Cardiac muscle cell (in vitro differentiated cells and primary cell): Measurements from ENCODE around the gene SMAD1. TPM values are rescaled to one million over a fixed set of nuclear protein-coding genes. Genes with fewer than 3 reads are reported as not detected.

Experiments used
- DNase-seq, 2 donors: peaks; one replicate each; pipeline versions ENCODE4 v3.0.0 to v3.0.0-alpha.2; 2010 to 2017; ENCODE audit warnings: low read depth in 1 of 2, low spot score in 1 of 2
- H3K27ac ChIP-seq: fragments of 200-600 bp; sonication (generic); 2 replicates; pipeline ENCODE4 v1.5.1; 2016
- H3K27me3 ChIP-seq: fragments of 200-600 bp; sonication (generic); 2 replicates; pipeline ENCODE4 v1.6.0; 2016; ENCODE audit warnings: control low read depth
- H3K36me3 ChIP-seq: fragments of 200-600 bp; sonication (generic); 2 replicates; pipeline ENCODE4 v1.5.1; 2016; ENCODE audit warnings: control low read depth
- H3K4me1 ChIP-seq: fragments of 200-600 bp; sonication (generic); 2 replicates; pipeline ENCODE4 v1.8.1; 2017; ENCODE audit warnings: low read depth, mild to moderate bottlenecking, mixed run types
- H3K4me3 ChIP-seq: fragments of 200-600 bp; sonication (generic); 2 replicates; pipeline ENCODE4 v1.5.1; 2016; ENCODE audit warnings: mild to moderate bottlenecking
- H3K9me3 ChIP-seq: fragments of 200-600 bp; sonication (generic); 2 replicates; pipeline ENCODE4 v1.5.1; 2017; ENCODE audit warnings: low read depth, mild to moderate bottlenecking, control low read depth
- polyA plus RNA-seq: library from polyadenylated mRNA; unstranded; fragments of >200 nt; fragmentation: Nextera tagmentation; extraction: Ambion mirVana; gene quantifications from 2 replicates; pipeline ENCODE4 v1.2.1, GENCODE V29; 2016
- total RNA-seq: library from RNA; depleted of rRNA; stranded (reverse); fragments of >200 nt; gene quantifications from 2 replicates; pipeline ENCODE4 v1.2.3, GENCODE V29; 2016
- TF ChIP-seq, protein P1 (sequence below): IDR thresholded peaks from 2 replicates; pipeline ENCODE4 v1.5.1; 2012; ENCODE audit warnings: low read depth, mild to moderate bottlenecking, low read length

SMAD1 gene
- total and polyA plus RNA-seq, 2 experiments from 2014 or later = 28.0 to 29.3 TPM

DNA sequence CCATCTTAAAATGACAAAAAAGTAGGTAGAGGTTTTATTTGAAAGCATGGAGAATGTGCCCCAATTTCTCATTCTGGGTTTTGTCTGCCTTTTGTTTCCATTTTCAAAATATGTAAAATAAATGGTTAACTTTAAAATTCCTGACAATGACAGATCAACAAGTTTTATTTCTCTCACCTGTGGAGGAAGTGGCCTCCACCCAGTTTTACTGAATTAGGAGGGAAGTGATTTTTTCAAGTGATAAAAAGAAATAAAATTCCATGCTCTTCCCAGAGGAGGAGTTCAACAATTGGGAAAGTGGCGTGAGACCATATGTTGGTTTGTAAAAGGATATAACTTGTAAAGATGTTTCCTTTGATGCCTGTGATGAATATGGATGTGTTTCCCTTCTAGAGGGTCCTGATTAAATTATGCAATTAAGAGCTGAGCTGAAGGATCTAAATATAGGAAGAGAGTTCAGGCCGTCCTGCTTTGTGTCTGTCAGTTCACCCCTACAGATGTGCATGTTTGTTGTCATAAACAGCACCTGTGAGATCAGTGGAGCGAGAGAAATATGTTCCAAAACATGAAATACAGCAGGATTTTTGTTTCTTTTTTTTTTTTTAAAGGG is 19.5 kb downstream of the SMAD1 start:
- no peaks in the 10 kb centered on the region for H3K36me3 ChIP-seq
- TF ChIP-seq, protein P1, sequence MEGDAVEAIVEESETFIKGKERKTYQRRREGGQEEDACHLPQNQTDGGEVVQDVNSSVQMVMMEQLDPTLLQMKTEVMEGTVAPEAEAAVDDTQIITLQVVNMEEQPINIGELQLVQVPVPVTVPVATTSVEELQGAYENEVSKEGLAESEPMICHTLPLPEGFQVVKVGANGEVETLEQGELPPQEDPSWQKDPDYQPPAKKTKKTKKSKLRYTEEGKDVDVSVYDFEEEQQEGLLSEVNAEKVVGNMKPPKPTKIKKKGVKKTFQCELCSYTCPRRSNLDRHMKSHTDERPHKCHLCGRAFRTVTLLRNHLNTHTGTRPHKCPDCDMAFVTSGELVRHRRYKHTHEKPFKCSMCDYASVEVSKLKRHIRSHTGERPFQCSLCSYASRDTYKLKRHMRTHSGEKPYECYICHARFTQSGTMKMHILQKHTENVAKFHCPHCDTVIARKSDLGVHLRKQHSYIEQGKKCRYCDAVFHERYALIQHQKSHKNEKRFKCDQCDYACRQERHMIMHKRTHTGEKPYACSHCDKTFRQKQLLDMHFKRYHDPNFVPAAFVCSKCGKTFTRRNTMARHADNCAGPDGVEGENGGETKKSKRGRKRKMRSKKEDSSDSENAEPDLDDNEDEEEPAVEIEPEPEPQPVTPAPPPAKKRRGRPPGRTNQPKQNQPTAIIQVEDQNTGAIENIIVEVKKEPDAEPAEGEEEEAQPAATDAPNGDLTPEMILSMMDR = no peak
- H3K4me3 ChIP-seq = no peak overlapping the region
- peaks cover 29% of the 10 kb centered on the region for H3K4me1 ChIP-seq
- peak overlapping the region; percentile 13 for H3K27ac ChIP-seq
- H3K9me3 ChIP-seq = no peaks in the 10 kb centered on the region
- no peaks in the 10 kb centered on the region for H3K27me3 ChIP-seq
- no peak for DNase-seq

DNA sequence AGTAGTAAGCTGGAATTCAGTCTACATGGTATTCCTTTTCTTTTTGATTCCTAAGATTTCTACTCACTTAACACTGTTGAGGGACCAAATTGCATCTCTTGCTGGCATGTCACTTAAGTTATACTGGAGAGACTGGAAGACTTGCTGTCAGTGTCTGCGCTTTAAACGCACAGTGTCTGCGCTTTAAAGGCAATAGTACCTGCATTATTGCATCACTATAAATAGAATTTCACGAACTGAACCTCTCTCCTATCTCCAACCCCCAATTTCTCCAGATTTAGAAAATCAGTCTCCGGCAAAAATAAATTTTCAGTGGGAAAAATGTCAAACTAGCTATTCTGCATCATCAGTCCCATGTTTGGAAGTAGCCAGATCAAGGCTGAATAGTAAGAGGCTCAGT is 21.2 kb downstream of the SMAD1 start:
- no peaks in the 10 kb centered on the region for H3K36me3 ChIP-seq
- no peaks in the 10 kb centered on the region for H3K9me3 ChIP-seq
- H3K27me3 ChIP-seq = no peaks in the 10 kb centered on the region
- DNase-seq = no peak
- TF ChIP-seq, protein P1 = no peak
- peaks cover 35% of the 10 kb centered on the region for H3K4me1 ChIP-seq
- H3K4me3 ChIP-seq = no peak overlapping the region
- H3K27ac ChIP-seq = no peak overlapping the region

DNA sequence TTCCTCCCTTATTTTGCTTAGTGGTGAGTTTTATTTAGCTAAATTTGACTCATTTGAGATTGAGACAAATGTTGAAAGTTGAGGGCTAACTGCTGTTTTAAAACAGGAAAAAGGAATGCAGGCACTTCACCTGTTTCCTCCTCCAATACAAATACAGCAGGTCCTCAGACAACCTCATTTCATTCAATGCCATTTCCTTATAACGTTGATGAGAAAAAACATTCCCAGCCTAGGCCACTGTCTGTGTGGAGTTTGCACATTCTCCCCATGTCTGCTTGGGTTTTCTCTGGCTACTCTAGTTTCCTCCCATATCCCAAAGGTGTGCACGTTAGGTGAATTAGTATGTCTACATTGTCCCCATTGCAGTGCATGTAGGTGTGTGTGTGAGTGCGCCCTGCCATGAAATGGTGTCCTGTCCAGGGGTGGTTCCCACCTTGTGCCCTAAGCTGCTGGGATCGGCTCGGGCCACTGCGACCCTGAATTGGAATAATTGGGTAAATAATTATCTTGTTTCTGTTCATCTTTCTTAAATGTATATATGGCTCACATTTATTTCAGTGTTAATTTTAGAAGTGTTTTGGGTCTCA is 21.9 kb downstream of the SMAD1 start:
- TF ChIP-seq, protein P1 = no peak
- Histone ChIP-seq H3K27me3 (no peaks in the 10 kb centered on the region), H3K36me3 (no peaks in the 10 kb centered on the region), H3K4me3 (no peak overlapping the region), H3K27ac (no peak overlapping the region), H3K9me3 (no peaks in the 10 kb centered on the region), H3K4me1 (peaks cover 40% of the 10 kb centered on the region)
- no peak for DNase-seq

DNA sequence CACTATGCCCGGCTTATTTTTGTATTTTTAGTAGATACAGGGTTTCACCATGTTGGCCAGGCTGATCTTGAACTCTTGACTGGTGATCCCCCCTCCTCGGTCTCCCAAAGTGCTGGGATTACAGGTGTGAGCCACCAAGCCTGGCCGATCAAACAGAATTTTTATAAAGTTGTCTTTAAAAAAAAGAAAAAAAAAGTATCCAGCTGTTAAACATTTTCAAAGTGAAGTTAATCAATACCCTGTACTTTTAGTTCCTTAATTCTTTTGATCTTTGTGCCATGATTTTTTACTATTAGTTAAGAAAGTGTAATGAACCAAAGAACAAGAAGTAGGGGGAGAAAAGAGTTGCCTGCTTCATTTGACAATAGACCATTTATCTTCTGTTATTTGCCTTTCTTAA is 24.3 kb downstream of the SMAD1 start:
- H3K4me3 ChIP-seq = no peak overlapping the region
- H3K4me1 ChIP-seq = peaks cover 33% of the 10 kb centered on the region
- no peak overlapping the region for H3K27ac ChIP-seq
- H3K36me3 ChIP-seq = no peaks in the 10 kb centered on the region
- no peaks in the 10 kb centered on the region for H3K27me3 ChIP-seq
- DNase-seq = no peak
- no peaks in the 10 kb centered on the region for H3K9me3 ChIP-seq
- TF ChIP-seq, protein P1 = no peak

DNA sequence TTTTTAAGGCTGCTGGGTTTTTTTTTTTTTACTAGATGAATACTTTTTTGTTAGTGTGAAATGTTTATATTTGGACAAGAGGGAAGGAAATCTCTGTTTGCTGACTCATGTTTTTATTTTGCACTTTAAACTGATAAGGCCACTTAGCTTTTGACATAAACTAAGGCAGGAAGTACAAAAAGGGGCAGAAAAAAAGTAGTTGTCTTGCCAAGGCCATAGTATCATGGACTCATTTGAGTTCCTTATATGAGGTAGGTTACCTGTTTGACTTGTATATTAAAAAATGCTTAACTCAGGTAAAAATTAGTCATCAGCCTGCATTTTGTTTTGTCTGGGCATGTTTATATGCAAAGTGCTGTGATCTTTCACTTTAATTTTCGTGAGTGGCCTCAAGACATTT is 26.0 kb downstream of the SMAD1 start:
- H3K4me3 ChIP-seq = no peak overlapping the region
- H3K4me1 ChIP-seq = peaks cover 16% of the 10 kb centered on the region
- TF ChIP-seq, protein P1 = no peak
- H3K27ac ChIP-seq = no peak overlapping the region
- DNase-seq = peak in 1 of 2 donors; percentile 60
- no peaks in the 10 kb centered on the region for H3K36me3 ChIP-seq
- H3K9me3 ChIP-seq = no peaks in the 10 kb centered on the region
- H3K27me3 ChIP-seq = no peaks in the 10 kb centered on the region
